SK-N-SH (cell line): ENCODE results near the gene GNAZ. TPM values are rescaled to one million over a fixed set of nuclear protein-coding genes. Genes with fewer than 3 reads are reported as not detected.

ENCODE experiments used
- CTCF ChIA-PET: fragments of 300-600, 350-600 bp; formaldehyde crosslinking; extraction: SDS; loops from one replicate; lab custom pipeline; 2021; lab: Yijun Ruan, JAX
- POLR2A ChIA-PET: fragments of 350-600 bp; sonication (Branson Sonifier 250); formaldehyde crosslinking; extraction: SDS; loops from one replicate; lab custom pipeline; 2020; ENCODE audit warnings: antibody characterized with exemption, inconsistent platforms; lab: Yijun Ruan, JAX
- DNase-seq: peaks from one replicate; pipeline ENCODE4 v3.0.0; 2012
- H2AFZ ChIP-seq: fragments of 200-600 bp; sonication (generic); 2 replicates; pipeline ENCODE4 v1.8.1; 2016; ENCODE audit warnings: antibody characterized with exemption, mild to moderate bottlenecking, low read depth
- H3F3A ChIP-seq: fragments of 200-600 bp; sonication (generic); replicated peaks from 2 replicates; pipeline ENCODE3; 2016; ENCODE audit warnings: antibody characterized with exemption, mild to moderate bottlenecking; ENCODE audit not compliant: insufficient read depth
- H3K27ac ChIP-seq, 2 experiments: fragments of 200-500 bp in 1 of 2; fragments of 200-600 bp in 1 of 2; sonication (Bioruptor generic) in 1 of 2; sonication (generic), shearing (Covaris generic) in 1 of 2; 2 replicates each; pipeline versions ENCODE4 v1.5.1 to v1.6.1; 2014 to 2016; ENCODE audit warnings: low read depth in 2 of 2, inconsistent platforms in 1 of 2, low read length in 1 of 2, mild to moderate bottlenecking in 1 of 2, mixed read lengths in 1 of 2
- H3K27me3 ChIP-seq: fragments of 200-600 bp; sonication (generic), shearing (Covaris generic); 2 replicates; pipeline ENCODE4 v1.6.1; 2016; ENCODE audit warnings: mixed run types; ENCODE audit not compliant: insufficient read depth
- H3K36me3 ChIP-seq, 2 experiments: fragments of 200-500 bp in 1 of 2; fragments of 200-600 bp in 1 of 2; sonication (Bioruptor generic) in 1 of 2; sonication (generic) in 1 of 2; replicated peaks in 1 of 2; 2 replicates each; pipeline versions ENCODE3 to v1.5.1; 2014 to 2016; ENCODE audit warnings: low read length in 1 of 2, mild to moderate bottlenecking in 1 of 2; ENCODE audit not compliant: insufficient read depth in 2 of 2, control insufficient read depth in 1 of 2
- H3K4me1 ChIP-seq, 2 experiments: fragments of 200-500 bp in 1 of 2; fragments of 200-600 bp in 1 of 2; sonication (Bioruptor generic) in 1 of 2; sonication (generic), shearing (Covaris generic) in 1 of 2; 2 replicates each; pipeline versions ENCODE4 v1.5.1 to v1.6.1; 2014 to 2016; ENCODE audit warnings: low read depth in 1 of 2, low read length in 1 of 2, mixed run types in 1 of 2; ENCODE audit not compliant: insufficient read depth in 2 of 2, control insufficient read depth in 1 of 2
- H3K4me2 ChIP-seq: fragments of 200-600 bp; sonication (generic), shearing (Covaris generic); 2 replicates; pipeline ENCODE4 v1.6.1; 2017; ENCODE audit warnings: mixed run types
- H3K4me3 ChIP-seq, 2 experiments: fragments of 200-500 bp in 1 of 2; fragments of 200-600 bp in 1 of 2; sonication (Bioruptor generic) in 1 of 2; sonication (generic), shearing (Covaris generic) in 1 of 2; 2 replicates each; pipeline versions ENCODE4 v1.5.1 to v1.8.1; 2014 to 2016; ENCODE audit warnings: low read depth in 2 of 2, inconsistent platforms in 1 of 2, low read length in 1 of 2, mild to moderate bottlenecking in 1 of 2, mixed read lengths in 1 of 2, moderate library complexity in 1 of 2
- H3K79me2 ChIP-seq: fragments of 200-600 bp; sonication (generic); 2 replicates; pipeline ENCODE4 v1.8.1; 2017; ENCODE audit warnings: mild to moderate bottlenecking; ENCODE audit not compliant: insufficient read depth
- H3K9ac ChIP-seq: fragments of 200-600 bp; sonication (generic); 2 replicates; pipeline ENCODE4 v1.6.1; 2017; ENCODE audit warnings: mixed run types
- H3K9me2 ChIP-seq: fragments of 200-600 bp; sonication (generic); 2 replicates; pipeline ENCODE4 v1.6.1; 2017; ENCODE audit warnings: mixed run types
- H3K9me3 ChIP-seq: fragments of 200-600 bp; sonication (generic); 2 replicates; pipeline ENCODE4 v1.6.1; 2017; ENCODE audit warnings: mixed run types, mild to moderate bottlenecking, moderate library complexity
- H4K20me1 ChIP-seq: fragments of 200-600 bp; sonication (generic); 2 replicates; pipeline ENCODE4 v1.6.1; 2017; ENCODE audit warnings: mild to moderate bottlenecking, mixed run types; ENCODE audit not compliant: insufficient read depth
- CHD2 ChIP-seq: fragments of 150-350 bp; IDR thresholded peaks from 2 replicates; pipeline ENCODE4 v1.6.1; 2018; ENCODE audit warnings: low read length; ENCODE audit not compliant: partially characterized antibody
- CTCF ChIP-seq: fragments of 200-600 bp; sonication (generic); IDR thresholded peaks from 2 replicates; pipeline ENCODE4 v1.6.1; 2017; ENCODE audit warnings: antibody characterized with exemption, mild to moderate bottlenecking, moderate library complexity
- ELF1 ChIP-seq: IDR thresholded peaks from 2 replicates; pipeline ENCODE4 v1.4.0; 2012
- FOSL2 ChIP-seq: IDR thresholded peaks from 2 replicates; pipeline ENCODE4 v1.4.0; 2012; ENCODE audit warnings: low read depth, mild to moderate bottlenecking, moderate library complexity, borderline replicate concordance
- FOXM1 ChIP-seq: IDR thresholded peaks from 2 replicates; pipeline ENCODE4 v1.4.0; 2012; ENCODE audit warnings: low read depth, mild to moderate bottlenecking
- GABPA ChIP-seq: IDR thresholded peaks from 2 replicates; pipeline ENCODE4 v1.4.0; 2012; ENCODE audit warnings: low read depth, mild to moderate bottlenecking
- NRF1 ChIP-seq: IDR thresholded peaks from 2 replicates; pipeline ENCODE4 v1.6.1; 2012; ENCODE audit warnings: low read depth, mild to moderate bottlenecking, low read length
- RCOR1 ChIP-seq: fragments of 150-350 bp; IDR thresholded peaks from 2 replicates; pipeline ENCODE4 v1.6.1; 2017; ENCODE audit warnings: antibody characterized with exemption, low read length
- SMC3 ChIP-seq: IDR thresholded peaks from 2 replicates; pipeline ENCODE4 v1.6.1; 2012; ENCODE audit warnings: low read depth, low read length, improper control_type of control experiment
- TCF12 ChIP-seq: IDR thresholded peaks from 2 replicates; pipeline ENCODE4 v1.4.0; 2012
- USF1 ChIP-seq: IDR thresholded peaks from 2 replicates; pipeline ENCODE4 v1.4.0; 2012; ENCODE audit warnings: low read depth, borderline replicate concordance
- WGBS: methylation state at CpG from one replicate; pipeline ENCODE4 v1.1.6; 2017; ENCODE audit warnings: low lambda C conversion rate; 5-methylcytosine and 5-hydroxymethylcytosine counted together
- polyA plus RNA-seq, 3 experiments: library from polyadenylated mRNA; depleted of rRNA; stranded (reverse); fragments of >200 nt; gene quantifications; 2 replicates each; pipeline ENCODE4 v1.2.3, GENCODE V29; 2012
- TF ChIP-seq, protein P1 (sequence below): IDR thresholded peaks from 2 replicates; pipeline ENCODE4; 2012
- TF ChIP-seq, protein P2 (sequence below): IDR thresholded peaks from 2 replicates; pipeline ENCODE4 v1.4.0; 2012; ENCODE audit warnings: low read depth, borderline replicate concordance

Gene GNAZ
- polyA plus RNA-seq, 1 of the 3 experiments (the other 2 are of a cell fraction): 6.5 TPM

GRCh38 chr22:23127055-23127756 lies 56.9 kb downstream of the GNAZ start:
- H3K4me1 ChIP-seq: peaks cover 0 to 25% of the 10 kb centered on the region in 2 experiments; a peak in 1 of 4 replicates
- CTCF ChIA-PET: interaction anchor here (0.6 to 13.2 kb wide), 22 partner anchors 8 to 360 kb away, joined by 3 to 397 read pairs (median 4); no protein-coding TSS in a partner anchor
- TF ChIP-seq SMC3 (no peak), CTCF (no peak), NRF1 (no peak), USF1 (no peak), ELF1 (no peak), FOSL2 (no peak), FOXM1 (no peak), RCOR1 (no peak), CHD2 (no peak), TCF12 (no peak), GABPA (no peak)
- TF ChIP-seq, protein P1, sequence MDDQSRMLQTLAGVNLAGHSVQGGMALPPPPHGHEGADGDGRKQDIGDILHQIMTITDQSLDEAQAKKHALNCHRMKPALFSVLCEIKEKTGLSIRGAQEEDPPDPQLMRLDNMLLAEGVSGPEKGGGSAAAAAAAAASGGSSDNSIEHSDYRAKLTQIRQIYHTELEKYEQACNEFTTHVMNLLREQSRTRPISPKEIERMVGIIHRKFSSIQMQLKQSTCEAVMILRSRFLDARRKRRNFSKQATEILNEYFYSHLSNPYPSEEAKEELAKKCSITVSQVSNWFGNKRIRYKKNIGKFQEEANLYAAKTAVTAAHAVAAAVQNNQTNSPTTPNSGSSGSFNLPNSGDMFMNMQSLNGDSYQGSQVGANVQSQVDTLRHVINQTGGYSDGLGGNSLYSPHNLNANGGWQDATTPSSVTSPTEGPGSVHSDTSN: no peak
- TF ChIP-seq, protein P2, sequence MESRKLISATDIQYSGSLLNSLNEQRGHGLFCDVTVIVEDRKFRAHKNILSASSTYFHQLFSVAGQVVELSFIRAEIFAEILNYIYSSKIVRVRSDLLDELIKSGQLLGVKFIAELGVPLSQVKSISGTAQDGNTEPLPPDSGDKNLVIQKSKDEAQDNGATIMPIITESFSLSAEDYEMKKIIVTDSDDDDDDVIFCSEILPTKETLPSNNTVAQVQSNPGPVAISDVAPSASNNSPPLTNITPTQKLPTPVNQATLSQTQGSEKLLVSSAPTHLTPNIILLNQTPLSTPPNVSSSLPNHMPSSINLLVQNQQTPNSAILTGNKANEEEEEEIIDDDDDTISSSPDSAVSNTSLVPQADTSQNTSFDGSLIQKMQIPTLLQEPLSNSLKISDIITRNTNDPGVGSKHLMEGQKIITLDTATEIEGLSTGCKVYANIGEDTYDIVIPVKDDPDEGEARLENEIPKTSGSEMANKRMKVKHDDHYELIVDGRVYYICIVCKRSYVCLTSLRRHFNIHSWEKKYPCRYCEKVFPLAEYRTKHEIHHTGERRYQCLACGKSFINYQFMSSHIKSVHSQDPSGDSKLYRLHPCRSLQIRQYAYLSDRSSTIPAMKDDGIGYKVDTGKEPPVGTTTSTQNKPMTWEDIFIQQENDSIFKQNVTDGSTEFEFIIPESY: no peak
- H3K4me2 ChIP-seq: no peak overlapping the region
- no CpG with 5 or more reads among the region's 7 CpGs for WGBS
- DNase-seq: no peak
- no peaks in the 10 kb centered on the region for H4K20me1 ChIP-seq
- no peaks in the 10 kb centered on the region for H3K9me2 ChIP-seq
- H3K9ac ChIP-seq: no peak overlapping the region
- H3K36me3 ChIP-seq: no peaks in the 10 kb centered on the region
- H3K9me3 ChIP-seq: no peaks in the 10 kb centered on the region
- POLR2A ChIA-PET: no interaction called here
- H3K4me3 ChIP-seq: no peak overlapping the region
- H3F3A ChIP-seq: no peaks in the 10 kb centered on the region
- H3K79me2 ChIP-seq: no peaks in the 10 kb centered on the region
- H2AFZ ChIP-seq: no peak overlapping the region
- H3K27ac ChIP-seq: no peak overlapping the region
- H3K27me3 ChIP-seq: no peaks in the 10 kb centered on the region
